OCI-LY7 (cell line): ENCODE measurements around the gene CEMIP2.

Source experiments
- CTCF ChIP-seq: fragments of 200-600 bp; sonication (generic); conservative IDR thresholded peaks from 2 replicates; pipeline ENCODE4 v1.5.1; 2014; ENCODE audit warnings: mild to moderate bottlenecking, antibody characterized with exemption, low read length, moderate library complexity, mixed read lengths
- EZH2phosphoT487 ChIP-seq: fragments of 200-600 bp; sonication (generic); IDR thresholded peaks from 2 replicates; pipeline ENCODE4 v1.6.1; 2018; ENCODE audit warnings: low read depth, borderline replicate concordance, mild to moderate bottlenecking, mixed run types, antibody characterized with exemption, low read length, moderate library complexity, mixed read lengths

GRCh38 chr9:71758277-71758676 is 10.0 kb downstream of the CEMIP2 start:
- no peak for TF ChIP-seq CTCF
- TF ChIP-seq EZH2phosphoT487: no peak
